Measurements from ENCODE around the gene ATP1B1.

DNA sequence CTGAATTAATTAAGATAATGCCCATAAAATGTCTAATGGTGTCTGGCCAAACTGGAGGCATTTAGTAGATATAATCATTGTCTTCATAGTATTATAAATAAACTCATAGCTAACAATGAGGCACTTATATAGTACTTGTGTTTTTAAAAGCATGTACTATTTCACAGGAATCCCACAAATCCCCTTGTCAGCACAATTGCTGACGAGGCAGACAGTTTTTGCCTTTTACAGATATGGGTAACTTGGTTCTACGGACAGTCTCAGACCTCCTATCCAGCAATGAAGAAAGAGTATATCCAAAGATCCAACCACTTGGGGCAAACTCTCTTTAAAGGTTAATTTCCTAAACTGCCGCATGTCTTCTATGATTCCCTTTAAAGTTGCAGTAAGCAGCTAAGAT is 73.7 kb downstream of the ATP1B1 start:
- TF ChIP-seq, protein P1, sequence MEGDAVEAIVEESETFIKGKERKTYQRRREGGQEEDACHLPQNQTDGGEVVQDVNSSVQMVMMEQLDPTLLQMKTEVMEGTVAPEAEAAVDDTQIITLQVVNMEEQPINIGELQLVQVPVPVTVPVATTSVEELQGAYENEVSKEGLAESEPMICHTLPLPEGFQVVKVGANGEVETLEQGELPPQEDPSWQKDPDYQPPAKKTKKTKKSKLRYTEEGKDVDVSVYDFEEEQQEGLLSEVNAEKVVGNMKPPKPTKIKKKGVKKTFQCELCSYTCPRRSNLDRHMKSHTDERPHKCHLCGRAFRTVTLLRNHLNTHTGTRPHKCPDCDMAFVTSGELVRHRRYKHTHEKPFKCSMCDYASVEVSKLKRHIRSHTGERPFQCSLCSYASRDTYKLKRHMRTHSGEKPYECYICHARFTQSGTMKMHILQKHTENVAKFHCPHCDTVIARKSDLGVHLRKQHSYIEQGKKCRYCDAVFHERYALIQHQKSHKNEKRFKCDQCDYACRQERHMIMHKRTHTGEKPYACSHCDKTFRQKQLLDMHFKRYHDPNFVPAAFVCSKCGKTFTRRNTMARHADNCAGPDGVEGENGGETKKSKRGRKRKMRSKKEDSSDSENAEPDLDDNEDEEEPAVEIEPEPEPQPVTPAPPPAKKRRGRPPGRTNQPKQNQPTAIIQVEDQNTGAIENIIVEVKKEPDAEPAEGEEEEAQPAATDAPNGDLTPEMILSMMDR (conservative IDR thresholded peaks at IDR 0.05; ENCODE audit: low read depth in 2 of 2), result no peak
- TF ChIP-seq POLR2AphosphoS5 (IDR thresholded peaks at IDR 0.05; ENCODE audit: low read depth) (no peak), EZH2 (IDR thresholded peaks at IDR 0.05; ENCODE audit: low read depth, unreplicated experiment) (no peak), NANOG (IDR thresholded peaks at IDR 0.05; ENCODE audit: borderline replicate concordance) (no peak), EZH2phosphoT487 (IDR thresholded peaks at IDR 0.05; ENCODE audit: unreplicated experiment) (no peak), ZNF331 (CRISPR knock-in tag; IDR thresholded peaks at IDR 0.05; ENCODE audit: low read depth) (no peak), STAT1 (IDR thresholded peaks at IDR 0.05; ENCODE audit: unreplicated experiment) (no peak), ZNF114 (CRISPR knock-in tag; IDR thresholded peaks at IDR 0.05) (no peak), CREB1 (CRISPR knock-in tag; IDR thresholded peaks at IDR 0.05; ENCODE audit: low read depth) (no peak), JUNB (IDR thresholded peaks at IDR 0.05; ENCODE audit: unreplicated experiment) (no peak)
- TF ChIP-seq, protein P2, sequence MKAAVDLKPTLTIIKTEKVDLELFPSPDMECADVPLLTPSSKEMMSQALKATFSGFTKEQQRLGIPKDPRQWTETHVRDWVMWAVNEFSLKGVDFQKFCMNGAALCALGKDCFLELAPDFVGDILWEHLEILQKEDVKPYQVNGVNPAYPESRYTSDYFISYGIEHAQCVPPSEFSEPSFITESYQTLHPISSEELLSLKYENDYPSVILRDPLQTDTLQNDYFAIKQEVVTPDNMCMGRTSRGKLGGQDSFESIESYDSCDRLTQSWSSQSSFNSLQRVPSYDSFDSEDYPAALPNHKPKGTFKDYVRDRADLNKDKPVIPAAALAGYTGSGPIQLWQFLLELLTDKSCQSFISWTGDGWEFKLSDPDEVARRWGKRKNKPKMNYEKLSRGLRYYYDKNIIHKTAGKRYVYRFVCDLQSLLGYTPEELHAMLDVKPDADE (IDR thresholded peaks at IDR 0.05), result no peak
- TF ChIP-seq, protein P3, sequence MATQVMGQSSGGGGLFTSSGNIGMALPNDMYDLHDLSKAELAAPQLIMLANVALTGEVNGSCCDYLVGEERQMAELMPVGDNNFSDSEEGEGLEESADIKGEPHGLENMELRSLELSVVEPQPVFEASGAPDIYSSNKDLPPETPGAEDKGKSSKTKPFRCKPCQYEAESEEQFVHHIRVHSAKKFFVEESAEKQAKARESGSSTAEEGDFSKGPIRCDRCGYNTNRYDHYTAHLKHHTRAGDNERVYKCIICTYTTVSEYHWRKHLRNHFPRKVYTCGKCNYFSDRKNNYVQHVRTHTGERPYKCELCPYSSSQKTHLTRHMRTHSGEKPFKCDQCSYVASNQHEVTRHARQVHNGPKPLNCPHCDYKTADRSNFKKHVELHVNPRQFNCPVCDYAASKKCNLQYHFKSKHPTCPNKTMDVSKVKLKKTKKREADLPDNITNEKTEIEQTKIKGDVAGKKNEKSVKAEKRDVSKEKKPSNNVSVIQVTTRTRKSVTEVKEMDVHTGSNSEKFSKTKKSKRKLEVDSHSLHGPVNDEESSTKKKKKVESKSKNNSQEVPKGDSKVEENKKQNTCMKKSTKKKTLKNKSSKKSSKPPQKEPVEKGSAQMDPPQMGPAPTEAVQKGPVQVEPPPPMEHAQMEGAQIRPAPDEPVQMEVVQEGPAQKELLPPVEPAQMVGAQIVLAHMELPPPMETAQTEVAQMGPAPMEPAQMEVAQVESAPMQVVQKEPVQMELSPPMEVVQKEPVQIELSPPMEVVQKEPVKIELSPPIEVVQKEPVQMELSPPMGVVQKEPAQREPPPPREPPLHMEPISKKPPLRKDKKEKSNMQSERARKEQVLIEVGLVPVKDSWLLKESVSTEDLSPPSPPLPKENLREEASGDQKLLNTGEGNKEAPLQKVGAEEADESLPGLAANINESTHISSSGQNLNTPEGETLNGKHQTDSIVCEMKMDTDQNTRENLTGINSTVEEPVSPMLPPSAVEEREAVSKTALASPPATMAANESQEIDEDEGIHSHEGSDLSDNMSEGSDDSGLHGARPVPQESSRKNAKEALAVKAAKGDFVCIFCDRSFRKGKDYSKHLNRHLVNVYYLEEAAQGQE (IDR thresholded peaks at IDR 0.05; ENCODE audit: unreplicated experiment), result no peak

Data from GM23338 (cell line).